IPS DF 4.7 (cell line): ENCODE measurements around the gene COL3A1.

Experiments used
- DNase-seq: peaks from one replicate; pipeline ENCODE4 v3.0.0-alpha.2; 2013; ENCODE audit warnings: low spot score; ENCODE audit errors: extremely low read depth

COL3A1 gene

GRCh38 chr2:188974164-188974563 is at the start of gene COL3A1:
Gene COL3A1, plus strand, starts transcription at chr2:188974373. Its CDS starts 117 bp downstream, at chr2:188974490.
- DNase-seq = no peak

- no peak for DNase-seq
Measured at GRCh38 chr2:188928643-188929042, 45.5 kb upstream of the COL3A1 start.

DNA sequence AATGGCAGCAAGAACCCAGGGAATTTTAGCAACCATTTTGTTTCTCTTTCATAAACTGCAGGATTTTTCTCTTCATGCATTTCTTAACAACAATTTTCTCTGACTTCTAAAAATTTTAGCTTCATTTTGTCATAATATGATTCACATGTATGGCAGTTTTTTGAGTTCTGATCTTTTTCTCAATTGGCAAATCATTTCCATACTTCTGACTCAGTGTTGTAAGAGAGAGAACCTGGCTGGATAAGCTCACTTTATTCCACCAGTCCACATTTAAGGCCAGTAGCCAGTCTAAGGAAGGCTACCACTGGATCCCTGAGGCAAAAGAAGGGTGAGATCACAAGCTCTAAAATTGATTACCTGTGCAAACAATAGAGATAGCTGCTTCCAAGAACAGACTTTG is 42.8 kb upstream of the COL3A1 start:
- DNase-seq = no peak

GRCh38 chr2:188937228-188938220 is 36.6 kb upstream of the COL3A1 start:
- no peak for DNase-seq

GRCh38 chr2:188940171-188940570 is 34.0 kb upstream of the COL3A1 start:
- no peak for DNase-seq

GRCh38 chr2:188944442-188944841 is 29.7 kb upstream of the COL3A1 start:
- DNase-seq = no peak

- DNase-seq = no peak
Measured at GRCh38 chr2:188949046-188949818, 24.9 kb upstream of the COL3A1 start.

DNA sequence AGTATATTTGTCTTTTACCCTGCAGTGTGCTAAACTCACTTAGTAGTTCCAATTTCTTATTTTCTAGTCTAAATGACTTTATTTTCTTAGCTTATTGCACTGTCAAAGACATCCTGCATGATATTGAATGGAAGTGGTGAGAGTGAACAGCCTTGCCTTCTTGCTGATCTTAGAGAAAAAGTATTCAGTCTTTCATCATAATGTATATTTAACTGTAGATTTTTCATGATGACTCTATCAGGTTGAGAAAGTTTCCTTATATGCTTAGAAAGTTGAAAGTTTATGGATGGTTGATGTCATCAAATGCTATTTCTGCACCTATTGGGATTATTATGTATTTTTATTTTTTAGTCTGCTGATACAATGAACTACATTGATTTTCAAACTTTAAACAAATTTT is 21.3 kb upstream of the COL3A1 start:
- no peak for DNase-seq

DNA sequence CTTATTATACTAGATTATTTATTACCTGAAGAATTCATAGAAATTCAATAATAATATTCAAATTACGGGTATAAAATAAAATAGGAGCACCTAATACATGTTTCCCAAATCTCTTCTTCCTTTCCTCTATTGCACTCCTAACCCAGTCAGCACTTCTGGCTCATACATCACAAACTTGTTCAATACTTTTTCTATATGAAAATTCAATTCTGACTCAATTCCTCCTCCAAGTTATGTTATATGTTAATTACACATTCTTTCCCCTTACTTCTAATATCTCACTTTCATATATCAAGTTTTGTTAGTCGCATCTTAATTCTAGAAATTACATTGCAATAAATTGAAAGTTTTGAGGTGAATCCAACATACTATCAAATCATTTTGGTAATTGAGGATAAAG is 17.9 kb upstream of the COL3A1 start:
- DNase-seq = no peak

DNA sequence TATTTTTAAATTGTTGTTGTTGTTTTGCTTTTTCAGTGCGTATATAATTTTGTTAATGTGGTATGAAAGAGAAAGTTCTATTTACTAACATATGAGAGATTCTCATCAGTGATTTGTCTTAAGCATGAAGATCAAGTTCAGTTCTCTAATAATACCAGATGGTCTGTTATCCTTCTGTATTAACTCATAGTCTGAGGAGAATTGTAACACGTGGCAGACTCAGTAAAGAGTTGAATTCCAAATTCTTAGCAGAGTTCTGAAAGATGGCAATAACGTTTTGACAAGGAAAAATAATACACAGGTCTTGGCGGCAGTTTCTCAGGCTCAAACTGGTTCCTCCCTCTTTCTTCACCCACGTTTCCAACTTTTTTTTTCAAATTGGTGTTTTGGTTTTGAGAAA is 17.2 kb upstream of the COL3A1 start:
- DNase-seq = no peak

GRCh38 chr2:188957646-188958045 is 16.5 kb upstream of the COL3A1 start:
- no peak for DNase-seq

DNA sequence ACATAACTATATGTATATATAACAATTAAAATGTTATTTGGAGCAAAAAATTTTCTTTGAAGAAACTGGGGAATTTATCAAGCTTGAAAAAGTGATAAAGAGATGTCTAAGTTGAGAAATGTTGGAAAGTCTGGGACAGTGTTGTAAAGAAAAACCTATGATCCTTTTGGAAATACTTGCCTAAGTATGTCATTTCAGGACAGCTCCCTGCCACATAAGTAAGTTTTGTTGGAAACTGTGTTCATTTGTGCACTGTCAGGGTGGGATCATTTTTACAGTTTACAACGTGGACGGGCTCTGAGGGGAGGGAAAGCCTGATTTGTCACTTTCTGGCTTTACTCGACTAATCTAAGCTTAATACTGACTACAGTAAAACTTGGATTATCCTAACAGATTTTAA is 10.4 kb upstream of the COL3A1 start:
- DNase-seq = no peak

- DNase-seq = no peak
Measured at GRCh38 chr2:188964976-188965546, 9.1 kb upstream of the COL3A1 start.

- DNase-seq = no peak
Measured at GRCh38 chr2:188965563-188965962, 8.6 kb upstream of the COL3A1 start.

- no peak for DNase-seq
Measured at GRCh38 chr2:188966079-188966571, 8.0 kb upstream of the COL3A1 start.

DNA sequence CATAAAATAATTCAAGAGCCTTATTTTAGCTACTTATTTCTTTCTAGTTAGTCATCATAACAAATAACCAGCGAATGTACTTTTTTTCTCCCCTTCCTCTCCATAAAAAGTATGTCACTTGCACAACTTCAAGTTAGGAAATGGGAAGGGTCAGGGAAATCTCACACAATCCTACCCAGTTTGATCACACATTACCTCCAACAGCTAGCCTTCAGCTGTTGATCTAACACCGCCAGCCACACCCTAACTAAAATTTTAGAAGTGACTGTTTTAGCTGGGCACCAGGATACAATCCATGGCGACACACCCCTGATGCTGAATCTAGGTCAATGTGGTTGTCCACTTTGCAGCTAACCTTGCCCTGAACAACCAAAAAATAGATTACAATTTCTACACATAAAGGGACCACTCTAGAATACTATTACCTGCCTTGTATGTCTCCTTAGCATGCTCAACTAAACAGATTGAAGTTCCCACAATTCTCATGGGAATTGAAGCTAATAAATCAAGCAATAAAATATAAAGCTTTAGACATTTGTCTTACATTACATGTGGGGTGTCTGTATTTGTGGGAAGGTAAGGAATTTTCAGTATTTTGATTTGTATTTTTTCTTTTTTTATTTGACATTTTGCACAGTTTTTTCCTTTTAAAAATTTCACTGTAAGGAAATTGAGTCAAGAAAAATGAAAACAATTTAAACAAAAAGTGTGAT is 7.3 kb upstream of the COL3A1 start:
- DNase-seq = no peak

- no peak for DNase-seq
Measured at GRCh38 chr2:188969236-188969635, 4.9 kb upstream of the COL3A1 start.

GRCh38 chr2:188969651-188970050 is 4.5 kb upstream of the COL3A1 start:
- no peak for DNase-seq

DNA sequence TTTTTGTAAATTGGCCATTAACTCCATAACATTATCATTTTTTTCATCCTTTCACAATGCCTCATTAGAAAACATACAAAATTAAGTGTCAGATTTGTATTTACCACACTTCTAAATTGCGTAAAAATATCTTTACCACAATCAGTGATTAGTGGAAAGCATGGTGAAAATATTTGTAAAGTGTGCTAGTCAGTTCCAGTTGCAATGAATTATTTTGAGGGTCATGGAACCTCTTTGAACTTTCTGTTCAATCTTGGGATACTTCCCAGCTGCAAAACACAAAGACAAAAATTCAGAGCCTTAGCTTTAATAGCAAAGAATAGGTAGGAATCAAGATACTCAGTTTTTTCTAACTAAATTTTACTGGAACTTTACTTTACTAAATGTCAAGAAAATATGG is 4.0 kb upstream of the COL3A1 start:
- DNase-seq = no peak

GRCh38 chr2:188971432-188971861 is 2.7 kb upstream of the COL3A1 start:
- DNase-seq = no peak

DNA sequence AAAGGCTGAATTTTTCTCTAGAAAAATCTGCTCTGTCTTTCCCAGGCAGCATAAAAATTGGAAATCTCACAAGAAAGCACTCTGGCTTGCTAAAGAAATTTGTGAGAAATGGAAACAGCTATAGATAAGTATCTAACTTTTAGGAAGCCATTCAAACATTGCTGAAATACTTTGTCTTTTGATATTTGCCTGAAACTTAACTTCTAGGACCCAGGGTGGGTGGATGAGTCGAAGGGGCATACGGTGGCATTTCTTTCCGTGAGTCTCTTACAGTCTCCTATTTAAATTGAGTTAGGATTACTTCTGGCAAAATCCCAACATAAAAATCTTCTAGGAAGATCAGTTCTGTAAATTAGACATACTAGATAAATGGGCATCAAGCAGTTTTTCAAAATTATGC is 532 bp upstream of the COL3A1 start:
- DNase-seq = no peak
